Stimulated activated memory B cell treated with anti-CD40 and anti-IgM and Interleukin-4, amounts not matched to agents 10 μg/mL and 1 μg/mL and 100 μg/mL, for 72 hours (primary cell): ENCODE measurements around the gene CBARP.

Experiments used
- ATAC-seq: fragments of 150-1000 bp; cut with Tn5 transposase; 2 replicates; pipeline ENCODE4 v1.10.0; 2021
- H3K27ac Mint-ChIP-seq: one replicate; pipeline ENCODE4 v1.8.0; 2022; ENCODE audit warnings: mild to moderate bottlenecking, mixed read lengths
- H3K27me3 Mint-ChIP-seq: one replicate; pipeline ENCODE4 v1.8.0; 2022; ENCODE audit warnings: mixed read lengths
- H3K36me3 Mint-ChIP-seq: one replicate; pipeline ENCODE4 v1.8.0; 2022; ENCODE audit warnings: mixed read lengths
- H3K4me1 Mint-ChIP-seq: one replicate; pipeline ENCODE4 v1.8.0; 2022; ENCODE audit warnings: mixed read lengths
- H3K4me3 Mint-ChIP-seq: one replicate; pipeline ENCODE4 v1.8.0; 2022; ENCODE audit warnings: mild to moderate bottlenecking, moderate library complexity, mixed read lengths
- H3K9me3 Mint-ChIP-seq: one replicate; pipeline ENCODE4 v1.8.0; 2022; ENCODE audit warnings: mixed read lengths

CBARP gene

GRCh38 chr19:1261538-1261797 is 23.7 kb upstream of the CBARP start:
- H3K27ac Mint-ChIP-seq = peak overlapping the region; percentile 97
- H3K4me3 Mint-ChIP-seq = peak overlapping the region; percentile 97
- H3K36me3 Mint-ChIP-seq = peaks cover 18% of the 10 kb centered on the region
- peaks cover 79% of the 10 kb centered on the region for H3K4me1 Mint-ChIP-seq
- no peak for ATAC-seq
- no peaks in the 10 kb centered on the region for H3K9me3 Mint-ChIP-seq
- H3K27me3 Mint-ChIP-seq = no peaks in the 10 kb centered on the region

- no peaks in the 10 kb centered on the region for H3K27me3 Mint-ChIP-seq
- H3K4me1 Mint-ChIP-seq = peaks cover 77% of the 10 kb centered on the region
- H3K36me3 Mint-ChIP-seq = peaks cover 18% of the 10 kb centered on the region
- H3K4me3 Mint-ChIP-seq = peak overlapping the region; percentile 97
- H3K27ac Mint-ChIP-seq = peak overlapping the region; percentile 97
- ATAC-seq = peak; percentile 79
- H3K9me3 Mint-ChIP-seq = no peaks in the 10 kb centered on the region
Measured at GRCh38 chr19:1260749-1261537, 23.1 kb upstream of the CBARP start.

GRCh38 chr19:1259876-1260748 is 22.3 kb upstream of the CBARP start:
- H3K4me3 Mint-ChIP-seq = peak overlapping the region; percentile 97
- no peaks in the 10 kb centered on the region for H3K9me3 Mint-ChIP-seq
- peak overlapping the region; percentile 97 for H3K27ac Mint-ChIP-seq
- H3K27me3 Mint-ChIP-seq = no peaks in the 10 kb centered on the region
- peaks cover 74% of the 10 kb centered on the region for H3K4me1 Mint-ChIP-seq
- H3K36me3 Mint-ChIP-seq = peaks cover 24% of the 10 kb centered on the region
- ATAC-seq = peak; percentile 34

- Mint-ChIP-seq H3K9me3 (no peaks in the 10 kb centered on the region), H3K36me3 (peaks cover 25% of the 10 kb centered on the region), H3K27ac (peak overlapping the region; percentile 97), H3K4me1 (peaks cover 72% of the 10 kb centered on the region), H3K4me3 (peak overlapping the region; percentile 97), H3K27me3 (no peaks in the 10 kb centered on the region)
- ATAC-seq = peak; percentile 44
Measured at GRCh38 chr19:1259206-1259875, 21.5 kb upstream of the CBARP start.

- Mint-ChIP-seq H3K27ac (peak overlapping the region; percentile 97), H3K27me3 (no peaks in the 10 kb centered on the region), H3K9me3 (no peaks in the 10 kb centered on the region), H3K4me1 (peaks cover 69% of the 10 kb centered on the region), H3K4me3 (peak overlapping the region; percentile 97), H3K36me3 (peaks cover 24% of the 10 kb centered on the region)
- no peak for ATAC-seq
Measured at GRCh38 chr19:1258707-1259205, 21.0 kb upstream of the CBARP start.

- no peaks in the 10 kb centered on the region for H3K27me3 Mint-ChIP-seq
- H3K36me3 Mint-ChIP-seq = peaks cover 30% of the 10 kb centered on the region
Measured at GRCh38 chr19:1258163-1258492, 20.3 kb upstream of the CBARP start.

GRCh38 chr19:1257475-1258162 is 19.8 kb upstream of the CBARP start:
- Mint-ChIP-seq H3K36me3 (peaks cover 31% of the 10 kb centered on the region), H3K4me1 (peaks cover 66% of the 10 kb centered on the region), H3K4me3 (peak overlapping the region; percentile 51), H3K27ac (peak overlapping the region; percentile 97), H3K27me3 (no peaks in the 10 kb centered on the region), H3K9me3 (no peaks in the 10 kb centered on the region)
- no peak for ATAC-seq

More at GRCh38 chr19:1258163-1258492, 20.3 kb upstream of the CBARP start:
- Mint-ChIP-seq H3K9me3 (no peaks in the 10 kb centered on the region), H3K4me1 (peaks cover 69% of the 10 kb centered on the region), H3K27ac (peak overlapping the region; percentile 97), H3K4me3 (peak overlapping the region; percentile 51)
- ATAC-seq = no peak

- H3K27ac Mint-ChIP-seq = peak overlapping the region; percentile 97
- no peak overlapping the region for H3K4me3 Mint-ChIP-seq
- no peaks in the 10 kb centered on the region for H3K27me3 Mint-ChIP-seq
- no peaks in the 10 kb centered on the region for H3K9me3 Mint-ChIP-seq
- peaks cover 66% of the 10 kb centered on the region for H3K4me1 Mint-ChIP-seq
- H3K36me3 Mint-ChIP-seq = peaks cover 38% of the 10 kb centered on the region
- no peak for ATAC-seq
Measured at GRCh38 chr19:1256646-1257474, 19.1 kb upstream of the CBARP start.

- ATAC-seq = no peak
- H3K4me1 Mint-ChIP-seq = peaks cover 63% of the 10 kb centered on the region
- peak overlapping the region; percentile 8 for H3K4me3 Mint-ChIP-seq
- H3K27ac Mint-ChIP-seq = peak overlapping the region; percentile 51
- no peaks in the 10 kb centered on the region for H3K27me3 Mint-ChIP-seq
- H3K9me3 Mint-ChIP-seq = no peaks in the 10 kb centered on the region
- peaks cover 47% of the 10 kb centered on the region for H3K36me3 Mint-ChIP-seq
Measured at GRCh38 chr19:1255186-1256161, 17.7 kb upstream of the CBARP start.

GRCh38 chr19:1254530-1255185 is 16.9 kb upstream of the CBARP start:
- Mint-ChIP-seq H3K27me3 (no peaks in the 10 kb centered on the region), H3K9me3 (no peaks in the 10 kb centered on the region), H3K4me3 (peak overlapping the region; percentile 8), H3K27ac (peak overlapping the region; percentile 51), H3K36me3 (peaks cover 47% of the 10 kb centered on the region), H3K4me1 (peaks cover 56% of the 10 kb centered on the region)
- no peak for ATAC-seq

GRCh38 chr19:1254081-1254527 is 16.3 kb upstream of the CBARP start:
- Mint-ChIP-seq H3K4me3 (no peak overlapping the region), H3K27me3 (no peaks in the 10 kb centered on the region), H3K36me3 (peaks cover 47% of the 10 kb centered on the region), H3K4me1 (peaks cover 50% of the 10 kb centered on the region), H3K9me3 (no peaks in the 10 kb centered on the region), H3K27ac (no peak overlapping the region)
- ATAC-seq = no peak

- peak overlapping the region; percentile 95 for H3K4me3 Mint-ChIP-seq
- peaks cover 47% of the 10 kb centered on the region for H3K36me3 Mint-ChIP-seq
- peak overlapping the region; percentile 94 for H3K27ac Mint-ChIP-seq
- peaks cover 46% of the 10 kb centered on the region for H3K4me1 Mint-ChIP-seq
- H3K9me3 Mint-ChIP-seq = no peaks in the 10 kb centered on the region
- no peaks in the 10 kb centered on the region for H3K27me3 Mint-ChIP-seq
- no peak for ATAC-seq
Measured at GRCh38 chr19:1253514-1254080, 15.8 kb upstream of the CBARP start.
